Subcutaneous abdominal adipose tissue (tissue), 5 donors: ENCODE results near the gene MIF4GD.
A peak's percentile ranks its signal among the peaks of the same experiment; 100 is the strongest.

Experiments used
- H3K27ac ChIP-seq: one replicate; pipeline ENCODE4 v1.7.0; 2013; ENCODE audit warnings: low read depth, mild to moderate bottlenecking, inconsistent platforms, low read length, moderate library complexity
- H3K27me3 ChIP-seq, 5 donors: one replicate each; pipeline ENCODE4 v1.7.0; 2013; ENCODE audit warnings: low read length in 5 of 5, inconsistent platforms in 1 of 5; ENCODE audit not compliant: control insufficient read depth in 5 of 5, insufficient read depth in 4 of 5
- H3K36me3 ChIP-seq, 5 donors: one replicate each; pipeline ENCODE4 v1.7.0; 2013; ENCODE audit warnings: low read length in 5 of 5; ENCODE audit not compliant: control insufficient read depth in 5 of 5, insufficient read depth in 5 of 5
- H3K4me1 ChIP-seq, 5 donors: one replicate each; pipeline ENCODE4 v1.7.0; 2013; ENCODE audit warnings: low read length in 5 of 5, mild to moderate bottlenecking in 3 of 5, moderate library complexity in 1 of 5; ENCODE audit not compliant: control insufficient read depth in 5 of 5, insufficient read depth in 5 of 5
- H3K4me3 ChIP-seq, 5 donors: one replicate each; pipeline ENCODE4 v1.7.0; 2013; ENCODE audit warnings: low read length in 5 of 5, low read depth in 1 of 5
- H3K9ac ChIP-seq, 5 donors: one replicate each; pipeline ENCODE4 v1.7.0; 2013; ENCODE audit warnings: low read length in 5 of 5, mild to moderate bottlenecking in 4 of 5, moderate library complexity in 3 of 5
- H3K9me3 ChIP-seq, 5 donors: one replicate each; pipeline ENCODE4 v1.7.0; 2013; ENCODE audit warnings: low read length in 5 of 5; ENCODE audit not compliant: control insufficient read depth in 5 of 5
- donor health status: healthy.
- donor health status: healthy.
- donor health status: healthy.
- donor health status: healthy.
- donor health status: healthy.

Gene MIF4GD

GRCh38 chr17:75271233-75271954 lies 363 bp upstream of the MIF4GD start:
- peak overlapping the region; percentile 65 for H3K27ac ChIP-seq
- peaks cover 0 to 25% (median 11%) of the 10 kb centered on the region in 5 donors for H3K36me3 ChIP-seq
- peak overlapping the region in 4 of 5 donors; percentile 62 to 88 (median 79) for H3K9ac ChIP-seq
- peak overlapping the region in 4 of 5 donors; percentile 74 to 91 (median 80) for H3K4me3 ChIP-seq
- H3K9me3 ChIP-seq, result no peaks in the 10 kb centered on the region
- peaks cover 2 to 57% (median 42%) of the 10 kb centered on the region in 5 donors for H3K4me1 ChIP-seq
- H3K27me3 ChIP-seq, result no peaks in the 10 kb centered on the region

GRCh38 chr17:75270218-75270965 lies 639 bp downstream of the MIF4GD start:
- no peaks in the 10 kb centered on the region for H3K27me3 ChIP-seq

DNA sequence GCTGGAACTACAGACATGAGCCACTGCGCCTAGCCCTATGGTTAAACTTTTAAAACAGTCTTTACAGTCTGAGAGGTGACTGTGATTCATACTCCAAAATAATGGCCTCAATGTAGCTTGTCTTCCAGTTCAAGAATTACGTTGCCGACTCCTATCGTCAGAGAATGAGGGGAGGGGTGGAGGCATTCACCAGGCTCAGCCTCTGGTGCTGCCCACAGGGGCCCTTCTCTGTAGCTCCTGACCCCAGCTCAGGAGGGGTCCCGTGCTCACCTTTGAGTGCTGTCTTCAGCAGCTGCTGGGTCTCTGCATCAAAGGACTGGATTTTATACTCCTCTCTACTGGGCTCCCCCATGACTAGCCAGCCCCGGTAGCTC lies 1.2 kb downstream of the MIF4GD start:
- H3K36me3 ChIP-seq, result peaks cover 0 to 40% (median 20%) of the 10 kb centered on the region in 5 donors
- no peaks in the 10 kb centered on the region for H3K9me3 ChIP-seq
- peaks cover 2 to 59% (median 42%) of the 10 kb centered on the region in 5 donors for H3K4me1 ChIP-seq
- no peaks in the 10 kb centered on the region for H3K27me3 ChIP-seq
- peak overlapping the region in 4 of 5 donors; percentile 84 to 95 (median 90) for H3K9ac ChIP-seq
- peak overlapping the region; percentile 41 to 91 (median 80) for H3K4me3 ChIP-seq
- peak overlapping the region; percentile 74 for H3K27ac ChIP-seq

More at GRCh38 chr17:75270218-75270965, 639 bp downstream of the MIF4GD start:
- peak overlapping the region; percentile 68 to 95 (median 88) for H3K9ac ChIP-seq
- peak overlapping the region; percentile 74 for H3K27ac ChIP-seq
- H3K9me3 ChIP-seq, result no peaks in the 10 kb centered on the region
- H3K4me1 ChIP-seq, result peaks cover 2 to 59% (median 42%) of the 10 kb centered on the region in 5 donors
- H3K4me3 ChIP-seq, result peak overlapping the region; percentile 69 to 91 (median 80)
- H3K36me3 ChIP-seq, result peaks cover 0 to 35% (median 21%) of the 10 kb centered on the region in 5 donors

GRCh38 chr17:75267411-75268232 lies 3.4 kb downstream of the MIF4GD start:
- peaks cover 2 to 47% (median 40%) of the 10 kb centered on the region in 5 donors for H3K4me1 ChIP-seq
- no peaks in the 10 kb centered on the region for H3K9me3 ChIP-seq
- H3K36me3 ChIP-seq, result peaks cover 0 to 40% (median 33%) of the 10 kb centered on the region in 5 donors
- H3K27ac ChIP-seq, result no peak overlapping the region
- H3K27me3 ChIP-seq, result no peaks in the 10 kb centered on the region
- H3K9ac ChIP-seq, result no peak overlapping the region
- no peak overlapping the region for H3K4me3 ChIP-seq

- H3K27ac ChIP-seq, result no peak overlapping the region
Observed at GRCh38 chr17:75267153-75267410, 3.9 kb downstream of the MIF4GD start.

DNA sequence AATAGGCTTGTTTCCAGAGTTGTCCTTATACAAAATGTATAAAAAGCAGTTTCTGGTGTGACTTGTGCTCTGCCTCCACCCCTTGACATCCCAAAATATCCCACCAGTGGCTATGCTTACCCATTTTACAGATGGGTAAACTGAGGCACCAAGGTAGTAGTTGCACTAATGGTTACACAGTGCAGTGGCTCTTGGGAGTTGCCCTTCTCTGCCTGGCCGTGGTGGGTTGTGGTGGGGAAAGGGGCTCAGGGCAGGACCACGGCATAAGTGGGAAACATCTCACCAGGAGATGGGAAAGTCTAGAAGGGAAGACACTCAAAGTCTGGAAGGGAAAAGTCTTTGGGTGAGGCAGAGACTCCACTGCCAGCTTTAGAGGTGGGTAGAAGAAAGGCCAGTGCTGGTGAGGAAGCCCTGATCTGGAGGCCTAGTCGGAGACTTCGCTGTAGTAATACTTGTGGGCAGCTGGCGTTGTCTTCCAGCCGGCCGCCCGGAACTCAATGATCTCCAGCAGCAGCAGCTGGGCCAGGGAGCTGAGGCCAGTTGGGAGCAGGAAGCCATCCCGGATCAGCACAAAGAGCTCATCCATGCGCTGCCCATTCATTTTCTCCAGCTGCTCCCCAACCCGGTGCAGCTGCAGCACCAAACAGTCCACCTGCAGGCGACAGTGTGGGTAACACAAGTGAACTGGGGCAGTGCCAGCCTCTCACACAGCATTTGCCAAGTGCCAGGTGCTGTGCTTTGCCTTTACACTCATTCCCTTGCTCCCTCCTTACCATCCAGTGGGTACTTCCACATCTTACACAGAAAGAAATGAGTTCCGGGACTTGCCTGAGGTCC lies 4.5 kb downstream of the MIF4GD start:
- H3K36me3 ChIP-seq, result peaks cover 0 to 40% (median 33%) of the 10 kb centered on the region in 5 donors
- no peak overlapping the region for H3K27ac ChIP-seq
- peaks cover 7 to 47% (median 36%) of the 10 kb centered on the region in 5 donors for H3K4me1 ChIP-seq
- no peak overlapping the region for H3K4me3 ChIP-seq
- no peaks in the 10 kb centered on the region for H3K9me3 ChIP-seq
- no peak overlapping the region for H3K9ac ChIP-seq
- H3K27me3 ChIP-seq, result no peaks in the 10 kb centered on the region

More at GRCh38 chr17:75267153-75267410, 3.9 kb downstream of the MIF4GD start:
- H3K4me3 ChIP-seq, result no peak overlapping the region
- H3K27me3 ChIP-seq, result no peaks in the 10 kb centered on the region
- H3K36me3 ChIP-seq, result peaks cover 0 to 40% (median 33%) of the 10 kb centered on the region in 5 donors
- peaks cover 7 to 47% (median 40%) of the 10 kb centered on the region in 5 donors for H3K4me1 ChIP-seq
- no peaks in the 10 kb centered on the region for H3K9me3 ChIP-seq
- no peak overlapping the region for H3K9ac ChIP-seq

DNA sequence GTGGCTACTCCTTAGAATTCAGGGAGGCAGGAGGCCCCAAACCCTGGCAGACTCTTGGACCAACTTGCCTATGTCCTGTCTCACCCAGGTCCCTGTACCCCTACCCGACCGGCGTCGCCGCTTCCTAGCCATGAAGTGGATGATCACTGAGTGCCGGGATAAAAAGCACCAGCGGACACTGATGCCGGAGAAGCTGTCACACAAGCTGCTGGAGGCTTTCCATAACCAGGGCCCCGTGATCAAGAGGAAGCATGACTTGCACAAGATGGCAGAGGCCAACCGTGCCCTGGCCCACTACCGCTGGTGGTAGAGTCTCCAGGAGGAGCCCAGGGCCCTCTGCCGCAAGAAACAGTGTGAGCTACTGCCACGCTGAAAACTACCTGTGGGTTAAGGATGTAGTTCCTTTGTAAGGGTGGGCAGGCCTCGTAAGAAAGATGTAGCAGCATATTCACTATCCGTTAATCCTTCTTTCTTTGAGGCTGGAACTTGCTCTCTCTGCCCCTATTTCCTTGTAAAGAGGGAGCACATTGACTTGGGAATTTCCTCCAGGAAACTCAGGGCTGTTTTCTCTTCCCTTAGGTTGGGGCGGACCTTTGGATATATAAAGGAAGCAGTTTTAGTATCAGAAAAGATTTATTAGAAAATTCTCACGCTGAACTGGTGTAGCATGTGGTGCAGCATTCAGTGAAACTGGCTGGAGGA lies 5.3 kb downstream of the MIF4GD start:
- H3K27ac ChIP-seq, result no peak overlapping the region
- H3K4me3 ChIP-seq, result no peak overlapping the region
- H3K9me3 ChIP-seq, result no peaks in the 10 kb centered on the region
- H3K9ac ChIP-seq, result no peak overlapping the region
- H3K36me3 ChIP-seq, result peaks cover 0 to 40% (median 33%) of the 10 kb centered on the region in 5 donors
- peaks cover 7 to 45% (median 36%) of the 10 kb centered on the region in 5 donors for H3K4me1 ChIP-seq
- H3K27me3 ChIP-seq, result no peaks in the 10 kb centered on the region

GRCh38 chr17:75263055-75263454 lies 8.0 kb downstream of the MIF4GD start:
- H3K9ac ChIP-seq, result peak overlapping the region in 3 of 5 donors; percentile 94 to 99 (median 98)
- H3K4me3 ChIP-seq, result peak overlapping the region in 1 of 5 donors; percentile 96
- no peak overlapping the region for H3K27ac ChIP-seq
- peaks cover 12 to 49% (median 39%) of the 10 kb centered on the region in 5 donors for H3K4me1 ChIP-seq
- H3K9me3 ChIP-seq, result no peaks in the 10 kb centered on the region
- peaks cover 0 to 40% (median 33%) of the 10 kb centered on the region in 5 donors for H3K36me3 ChIP-seq
- no peaks in the 10 kb centered on the region for H3K27me3 ChIP-seq
